COLO829 (cell line): Measurements from ENCODE around the gene LOXL3.

Experiments used
- DNase-seq: peaks from one replicate; pipeline ENCODE4 v3.0.0; 2012; ENCODE audit warnings: low spot score

The LOXL3 gene

GRCh38 chr2:74550231-74550630, 3.5 kb downstream of the LOXL3 start:
- DNase-seq: no peak

GRCh38 chr2:74548900-74549826, 4.6 kb downstream of the LOXL3 start:
- peak; percentile 73 for DNase-seq

- peak; percentile 33 for DNase-seq
Observed at GRCh38 chr2:74548285-74548899, 5.3 kb downstream of the LOXL3 start.

- no peak for DNase-seq
Observed at GRCh38 chr2:74546004-74546403, 7.7 kb downstream of the LOXL3 start.

DNA sequence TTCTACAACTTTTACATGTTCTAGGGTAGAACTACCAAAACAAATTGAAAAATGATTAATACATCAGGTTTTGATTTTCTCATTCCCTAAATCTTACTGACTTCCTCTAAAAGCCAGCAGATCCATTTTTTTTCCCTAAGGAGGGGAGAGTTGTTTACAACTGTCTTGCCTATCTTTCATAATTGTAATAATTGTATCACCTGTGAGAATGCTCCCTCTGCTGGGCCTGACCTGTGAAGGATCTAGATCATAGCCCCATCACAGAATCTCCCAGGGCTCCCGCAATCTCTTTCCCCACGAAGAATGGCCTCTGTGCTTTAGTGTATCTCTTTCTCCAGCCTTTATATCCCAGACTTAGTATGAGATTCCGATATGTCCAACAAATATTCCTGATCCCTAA, 9.1 kb downstream of the LOXL3 start:
- DNase-seq: no peak

DNA sequence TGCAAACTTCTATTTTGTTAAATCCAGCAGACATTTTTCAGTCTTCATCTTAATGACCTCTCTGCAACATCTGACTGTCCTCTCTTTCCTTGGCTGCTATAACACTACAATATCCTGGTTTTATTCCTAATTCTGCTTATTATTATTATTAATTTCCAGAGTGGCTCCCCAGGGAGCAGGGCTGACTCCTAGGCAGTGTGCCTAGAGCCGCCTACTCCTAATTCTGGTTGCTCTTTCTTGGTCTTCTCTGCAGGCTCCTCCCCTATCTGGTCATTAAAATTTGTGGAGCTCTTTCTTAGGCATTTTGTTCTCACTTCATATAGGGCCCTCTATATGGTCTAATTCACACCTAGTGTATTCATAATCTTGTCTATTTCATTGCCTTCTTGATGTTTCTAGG, 10.8 kb downstream of the LOXL3 start:
- no peak for DNase-seq

- no peak for DNase-seq
Observed at GRCh38 chr2:74540291-74540690, 13.5 kb downstream of the LOXL3 start.

GRCh38 chr2:74538881-74539339, 14.8 kb downstream of the LOXL3 start:
- no peak for DNase-seq

GRCh38 chr2:74537140-74537539, 16.6 kb downstream of the LOXL3 start:
- no peak for DNase-seq

DNA sequence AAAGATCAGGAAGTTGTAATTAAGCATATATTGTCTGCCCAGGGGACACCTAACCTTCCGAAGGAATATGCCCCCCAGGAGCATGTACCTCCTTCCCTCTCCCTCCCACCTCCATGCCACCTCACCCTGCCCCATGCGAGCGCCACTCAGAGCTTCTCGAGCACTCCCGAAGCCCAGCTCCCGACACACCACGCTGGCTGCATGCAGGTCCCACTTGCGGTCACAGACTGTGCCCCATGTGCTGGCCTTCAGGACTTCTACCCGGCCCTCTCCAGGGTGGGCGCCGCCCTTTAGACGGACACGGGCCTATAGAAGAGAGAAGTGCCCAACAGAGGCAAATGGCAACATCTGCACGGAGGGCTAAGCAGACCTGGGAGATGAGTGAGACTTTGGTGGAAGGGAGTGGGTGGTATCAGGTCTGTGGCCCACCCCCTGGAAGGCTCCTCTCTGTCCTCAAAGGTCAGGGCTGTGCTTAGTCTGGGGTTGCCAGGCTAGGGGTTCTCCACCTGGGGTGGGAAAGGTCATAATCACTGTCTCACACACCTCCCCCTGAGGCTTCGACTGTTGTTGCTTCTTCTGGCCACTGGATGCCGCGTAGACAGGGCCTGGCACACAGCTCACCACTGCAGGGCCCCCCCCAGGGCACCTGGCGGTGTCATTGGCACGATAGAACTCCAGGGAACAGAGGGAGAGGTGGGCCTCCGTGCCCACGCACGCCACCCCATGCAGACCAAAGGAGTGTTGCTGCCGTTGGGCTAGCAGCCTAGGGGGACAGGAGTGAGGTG, 17.4 kb downstream of the LOXL3 start:
- no peak for DNase-seq

DNA sequence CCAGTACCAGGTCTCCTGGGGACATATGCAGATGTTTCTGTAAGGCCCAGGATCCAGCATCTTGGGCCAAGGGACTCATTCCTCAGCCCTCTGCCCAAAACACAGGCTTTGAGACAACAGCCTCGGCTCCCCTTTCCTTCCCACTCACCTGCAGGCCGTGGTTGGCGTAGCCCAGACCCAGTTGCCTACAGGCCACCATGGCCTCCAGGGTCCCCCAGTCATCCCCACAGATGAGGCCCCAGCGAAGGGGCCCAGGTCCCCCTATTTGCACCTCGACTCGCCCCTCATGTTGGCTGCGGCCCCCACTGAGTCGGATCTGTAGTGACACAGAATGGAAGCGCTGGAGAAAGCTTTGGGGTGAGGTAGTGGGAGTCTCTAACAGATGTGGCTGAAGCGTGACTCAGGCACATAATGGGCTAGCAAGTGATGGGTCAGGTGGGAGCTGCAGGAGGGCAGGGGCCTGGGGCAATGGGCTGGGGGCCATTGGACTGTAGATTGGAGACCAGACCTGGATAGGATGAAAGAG, 18.2 kb downstream of the LOXL3 start:
- no peak for DNase-seq

- DNase-seq: no peak
Observed at GRCh38 chr2:74534411-74534810, 19.3 kb downstream of the LOXL3 start.

GRCh38 chr2:74533464-74533863, 20.3 kb downstream of the LOXL3 start:
- no peak for DNase-seq

DNA sequence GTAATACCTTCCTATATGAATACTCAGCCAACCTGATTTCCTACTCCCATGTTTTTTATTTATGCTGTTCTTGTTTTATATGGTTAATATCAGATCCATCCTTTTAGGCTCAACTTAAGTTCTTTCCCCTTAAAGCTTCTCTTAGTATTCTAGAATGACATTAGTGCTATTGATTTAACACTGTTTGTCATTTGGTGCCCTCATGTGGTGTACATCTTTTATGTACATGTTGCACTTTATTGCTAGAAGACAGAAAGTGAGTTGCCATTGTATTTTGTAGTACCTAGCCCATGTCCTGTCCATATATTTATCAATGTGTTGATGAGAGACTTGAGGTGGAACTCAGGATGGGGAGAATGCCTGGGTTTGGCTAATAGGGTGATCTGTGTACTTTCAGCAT, 21.5 kb downstream of the LOXL3 start:
- DNase-seq: peak; percentile 67

DNA sequence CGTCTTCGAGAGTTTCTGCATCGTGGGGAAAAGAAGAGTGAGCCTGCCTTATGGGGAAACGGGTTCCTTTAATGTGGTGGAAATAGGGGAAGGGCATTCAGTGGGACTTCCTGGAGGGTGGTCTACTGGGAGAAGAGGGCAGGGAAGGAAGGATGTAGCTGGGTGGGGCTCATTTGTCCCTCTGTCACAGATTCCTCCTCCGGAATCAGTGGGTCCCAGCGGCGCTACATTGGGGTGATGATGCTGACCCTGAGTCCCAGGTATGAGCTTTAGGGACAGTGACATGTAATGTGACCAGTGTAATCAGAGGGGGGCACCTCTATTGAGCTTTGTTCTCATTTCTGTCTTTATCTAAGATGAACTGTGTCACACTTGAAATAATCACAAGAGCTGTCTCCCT, 22.1 kb downstream of the LOXL3 start:
- no peak for DNase-seq

DNA sequence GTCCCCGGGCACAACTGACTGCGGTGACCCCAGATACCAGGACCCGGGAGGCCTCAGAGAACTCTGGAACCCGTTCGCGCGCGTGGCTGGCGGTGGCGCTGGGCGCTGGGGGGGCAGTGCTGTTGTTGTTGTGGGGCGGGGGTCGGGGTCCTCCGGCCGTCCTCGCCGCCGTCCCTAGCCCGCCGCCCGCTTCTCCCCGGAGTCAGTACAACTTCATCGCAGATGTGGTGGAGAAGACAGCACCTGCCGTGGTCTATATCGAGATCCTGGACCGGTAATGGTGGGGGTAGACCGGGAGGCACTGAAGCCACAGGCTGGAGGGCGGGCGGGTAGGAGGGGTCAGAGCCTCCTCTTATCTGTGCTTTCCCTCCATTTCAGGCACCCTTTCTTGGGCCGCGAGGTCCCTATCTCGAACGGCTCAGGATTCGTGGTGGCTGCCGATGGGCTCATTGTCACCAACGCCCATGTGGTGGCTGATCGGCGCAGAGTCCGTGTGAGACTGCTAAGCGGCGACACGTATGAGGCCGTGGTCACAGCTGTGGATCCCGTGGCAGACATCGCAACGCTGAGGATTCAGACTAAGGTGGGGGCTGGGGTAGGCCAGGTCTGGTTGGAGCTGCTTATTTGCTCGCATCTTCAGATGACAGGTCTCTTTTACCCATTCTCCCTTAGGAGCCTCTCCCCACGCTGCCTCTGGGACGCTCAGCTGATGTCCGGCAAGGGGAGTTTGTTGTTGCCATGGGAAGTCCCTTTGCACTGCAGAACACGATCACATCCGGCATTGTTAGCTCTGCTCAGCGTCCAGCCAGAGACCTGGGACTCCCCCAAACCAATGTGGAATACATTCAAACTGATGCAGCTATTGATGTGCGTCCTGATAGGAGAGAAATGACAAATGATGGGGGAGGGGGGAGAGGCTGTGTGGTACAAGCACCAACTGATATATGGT, 23.2 kb downstream of the LOXL3 start:
- DNase-seq: peak; percentile 45

DNA sequence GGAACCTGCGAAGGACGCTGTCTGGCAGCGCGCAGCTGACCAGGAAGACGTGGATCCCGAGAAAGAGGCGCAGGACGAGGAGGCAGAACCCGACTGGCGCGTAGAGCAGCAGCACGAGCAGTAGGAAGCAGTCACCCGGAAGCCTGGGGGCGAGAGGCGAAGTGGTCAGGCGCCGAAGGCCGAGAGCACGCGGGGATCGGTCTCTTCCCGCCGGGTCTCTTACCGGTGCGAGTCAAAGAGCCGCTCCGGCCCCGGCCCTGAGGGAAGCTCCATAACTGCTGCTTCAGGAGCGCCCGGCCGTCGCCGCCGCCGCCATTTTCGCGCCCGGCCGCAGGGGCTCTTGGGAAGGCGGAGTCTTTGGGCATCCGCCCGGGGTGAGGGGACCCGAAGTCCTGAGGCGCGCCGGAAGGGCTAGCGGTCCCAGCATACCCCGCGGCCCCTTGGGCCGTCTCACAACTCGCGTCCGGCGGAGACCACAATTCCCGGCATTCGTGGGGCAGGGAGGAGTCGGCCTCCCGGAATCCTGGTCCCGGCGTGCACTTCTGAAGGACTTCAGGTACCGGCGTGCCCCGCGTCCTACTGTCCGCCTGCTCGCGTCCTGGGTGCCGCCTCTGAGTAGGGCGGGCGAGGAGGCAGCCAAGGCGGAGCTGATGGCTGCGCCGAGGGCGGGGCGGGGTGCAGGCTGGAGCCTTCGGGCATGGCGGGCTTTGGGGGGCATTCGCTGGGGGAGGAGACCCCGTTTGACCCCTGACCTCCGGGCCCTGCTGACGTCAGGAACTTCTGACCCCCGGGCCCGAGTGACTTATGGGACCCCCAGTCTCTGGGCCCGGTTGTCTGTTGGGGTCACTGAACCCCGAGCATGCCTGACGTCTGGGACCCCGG, 24.1 kb downstream of the LOXL3 start, which contains the start of the genes AUP1 and HTRA2:
AUP1 (minus strand) TSS at position 350 of the 882 bp plus-strand sequence; CDS start at position 273, 77 bp downstream.
HTRA2 (plus strand) TSS at position 577 of the 882 bp plus-strand sequence; CDS start at position 651, 74 bp downstream.
- DNase-seq: peak; percentile 98

- no peak for DNase-seq
Observed at GRCh38 chr2:74528600-74529356, 25.0 kb downstream of the LOXL3 start.

DNA sequence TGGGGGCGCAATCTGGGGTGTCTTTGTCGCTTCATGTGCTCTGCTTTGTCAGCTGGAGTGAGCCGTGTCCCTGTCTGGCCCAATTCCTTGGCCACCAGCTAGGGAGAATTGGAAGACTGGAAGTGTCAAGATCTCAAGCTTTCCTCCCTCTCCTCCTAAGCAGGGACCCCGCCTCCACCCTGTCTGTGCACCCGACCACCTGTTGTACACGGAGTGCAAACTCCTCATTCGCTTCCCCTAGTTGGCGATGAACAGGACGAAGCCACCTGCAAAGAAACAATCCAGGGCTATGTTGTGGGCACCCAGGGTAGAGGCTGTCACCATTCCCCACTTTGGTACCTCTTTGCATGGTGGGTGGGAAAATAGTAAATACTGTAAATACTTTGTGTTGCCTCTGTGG, 26.0 kb downstream of the LOXL3 start:
- DNase-seq: no peak
